ENCODE results near the gene NT5DC4. TPM values are rescaled to one million over a fixed set of nuclear protein-coding genes. Genes with fewer than 3 reads are reported as not detected.

The NT5DC4 gene
- total RNA-seq, 2 donors from 2014 or later = not detected

GRCh38 chr2:112756207-112756606, 35.4 kb downstream of the NT5DC4 start:
- Histone ChIP-seq H3K27ac (no peak overlapping the region), H3K36me3 (no peaks in the 10 kb centered on the region), H3K4me1 (no peaks in the 10 kb centered on the region), H3K4me3 (no peak overlapping the region), H3K27me3 (no peaks in the 10 kb centered on the region), H3K9me3 (no peaks in the 10 kb centered on the region), H3K9ac (ENCODE audit: low read depth in 2 of 2, low read length in 2 of 2) (no peak overlapping the region)
- no peak for TF ChIP-seq CTCF (IDR thresholded peaks at IDR 0.05)
- intact Hi-C loops (cut with DNase I) = no loop called here
- DNase-seq = no peak

- Histone ChIP-seq H3K27ac (no peak overlapping the region), H3K4me3 (no peak overlapping the region), H3K27me3 (no peaks in the 10 kb centered on the region), H3K36me3 (no peaks in the 10 kb centered on the region), H3K9ac (ENCODE audit: low read depth in 2 of 2, low read length in 2 of 2) (no peak overlapping the region), H3K4me1 (no peaks in the 10 kb centered on the region), H3K9me3 (no peaks in the 10 kb centered on the region)
- TF ChIP-seq CTCF (IDR thresholded peaks at IDR 0.05) = no peak
- intact Hi-C loops (cut with DNase I) = no loop called here
- no peak for DNase-seq
These were observed 36.4 kb downstream of the NT5DC4 start for GRCh38 chr2:112757265-112757664.

GRCh38 chr2:112758711-112759110, 37.9 kb downstream of the NT5DC4 start:
- H3K27me3 ChIP-seq = no peaks in the 10 kb centered on the region
- no peak overlapping the region for H3K27ac ChIP-seq
- no peak for DNase-seq
- no peak overlapping the region for H3K9ac ChIP-seq (ENCODE audit: low read depth in 2 of 2, low read length in 2 of 2)
- no peak overlapping the region for H3K4me3 ChIP-seq
- H3K4me1 ChIP-seq = peaks cover 2% of the 10 kb centered on the region
- no peaks in the 10 kb centered on the region for H3K36me3 ChIP-seq
- intact Hi-C loops (cut with DNase I) = no loop called here
- TF ChIP-seq CTCF (IDR thresholded peaks at IDR 0.05) = no peak
- H3K9me3 ChIP-seq = no peaks in the 10 kb centered on the region

DNA sequence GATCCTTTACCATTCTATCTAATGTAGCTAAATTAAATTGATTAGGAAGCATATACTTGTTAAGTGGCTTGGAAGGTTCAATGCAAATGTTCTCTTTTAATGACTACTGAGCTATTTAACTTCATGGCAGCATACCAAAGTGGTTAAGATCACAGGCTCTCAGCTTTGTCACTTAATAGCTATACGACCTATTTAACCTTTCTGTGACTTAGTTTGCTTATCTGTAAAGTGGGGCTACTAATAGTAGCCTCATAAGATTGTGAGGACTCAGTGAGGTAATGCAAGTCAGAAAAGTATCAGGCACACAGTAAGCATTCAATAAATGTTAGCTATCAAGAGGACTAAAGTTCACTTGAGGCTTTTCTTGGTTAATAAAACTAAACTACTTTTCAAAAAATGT, 39.3 kb downstream of the NT5DC4 start:
- no peak for DNase-seq
- Histone ChIP-seq H3K4me1 (peaks cover 6% of the 10 kb centered on the region), H3K36me3 (no peaks in the 10 kb centered on the region), H3K4me3 (no peak overlapping the region), H3K9ac (ENCODE audit: low read depth in 2 of 2, low read length in 2 of 2) (no peak overlapping the region), H3K9me3 (no peaks in the 10 kb centered on the region), H3K27me3 (no peaks in the 10 kb centered on the region), H3K27ac (no peak overlapping the region)
- TF ChIP-seq CTCF (IDR thresholded peaks at IDR 0.05) = no peak
- intact Hi-C loops (cut with DNase I) = no loop called here

DNA sequence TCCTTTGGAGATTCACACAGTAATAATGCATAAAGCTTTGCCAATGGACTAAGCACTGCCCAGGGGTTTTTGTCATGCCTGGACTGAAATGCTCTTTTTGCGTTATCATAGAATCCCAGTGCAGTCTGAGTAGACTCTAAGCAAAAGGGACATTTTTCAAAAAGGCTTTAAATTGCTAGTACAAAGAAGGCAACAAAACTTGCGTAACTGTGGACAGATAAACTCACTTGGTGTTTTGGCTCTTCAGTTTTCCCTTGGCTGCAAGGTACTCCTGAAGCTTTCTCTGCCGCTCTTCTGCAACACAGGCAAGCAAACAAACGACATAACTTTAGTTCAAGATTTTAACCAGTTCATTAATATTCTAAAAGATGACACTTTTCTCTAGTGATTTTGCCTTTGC, 41.5 kb downstream of the NT5DC4 start:
- Histone ChIP-seq H3K27ac (no peak overlapping the region), H3K9me3 (no peaks in the 10 kb centered on the region), H3K4me3 (no peak overlapping the region), H3K27me3 (no peaks in the 10 kb centered on the region), H3K9ac (ENCODE audit: low read depth in 2 of 2, low read length in 2 of 2) (no peak overlapping the region), H3K4me1 (peaks cover 6% of the 10 kb centered on the region), H3K36me3 (no peaks in the 10 kb centered on the region)
- DNase-seq = no peak
- TF ChIP-seq CTCF (IDR thresholded peaks at IDR 0.05) = no peak
- intact Hi-C loops (cut with DNase I) = no loop called here

Measured in colonic mucosa (tissue), 4 donors.